HEK293T (cell line): Measurements from ENCODE around the gene SP1.

Experiments used
- CTCF ChIA-PET: fragments of 350-600 bp; formaldehyde crosslinking; extraction: SDS; loops from one replicate; lab custom pipeline; 2021; ENCODE audit warnings: antibody characterized with exemption, inconsistent platforms; lab: Yijun Ruan, JAX
- POLR2A ChIA-PET: fragments of 350-600 bp; formaldehyde crosslinking; extraction: SDS; loops from one replicate; lab custom pipeline; 2020; ENCODE audit warnings: antibody characterized with exemption, inconsistent platforms; lab: Yijun Ruan, JAX
- DNase-seq: peaks from one replicate; pipeline ENCODE4 v3.0.0; 2012; ENCODE audit warnings: mixed read lengths; ENCODE audit errors: extremely low spot score
- ARNT ChIP-seq: fragments of 450-650 bp; IDR thresholded peaks from 2 replicates; pipeline ENCODE4 v1.6.1; 2017; ENCODE audit warnings: mild to moderate bottlenecking
- BHLHE40 ChIP-seq: fragments of 450-650 bp; IDR thresholded peaks from 2 replicates; pipeline ENCODE4 v1.6.1; 2016; ENCODE audit warnings: mild to moderate bottlenecking, moderate library complexity, borderline replicate concordance
- CTBP1 ChIP-seq: fragments of 450-650 bp; IDR thresholded peaks from 2 replicates; pipeline ENCODE4 v1.6.1; 2016; ENCODE audit warnings: borderline replicate concordance
- ELF4 ChIP-seq: fragments of 450-650 bp; IDR thresholded peaks from 2 replicates; pipeline ENCODE4 v1.6.1; 2017; ENCODE audit warnings: antibody characterized with exemption
- FOXA1 ChIP-seq: fragments of 450-650 bp; IDR thresholded peaks from 2 replicates; pipeline ENCODE4 v1.6.1; 2016; ENCODE audit warnings: mild to moderate bottlenecking
- FOXK2 ChIP-seq: fragments of 450-650 bp; IDR thresholded peaks from 2 replicates; pipeline ENCODE4 v1.6.1; 2016; ENCODE audit warnings: mild to moderate bottlenecking
- FOXM1 ChIP-seq: fragments of 450-650 bp; IDR thresholded peaks from 2 replicates; pipeline ENCODE4 v1.6.1; 2017; ENCODE audit warnings: mild to moderate bottlenecking, borderline replicate concordance
- HDGF ChIP-seq: fragments of 450-650 bp; IDR thresholded peaks from 2 replicates; pipeline ENCODE4 v1.6.1; 2017; ENCODE audit warnings: antibody characterized with exemption, borderline replicate concordance
- L3MBTL2 ChIP-seq: fragments of 450-650 bp; conservative IDR thresholded peaks from 2 replicates; pipeline ENCODE4 v1.6.1; 2016; ENCODE audit warnings: mild to moderate bottlenecking
- LEF1 ChIP-seq: fragments of 450-650 bp; IDR thresholded peaks from 2 replicates; pipeline ENCODE4 v1.6.1; 2017; ENCODE audit warnings: mild to moderate bottlenecking, borderline replicate concordance
- NFRKB ChIP-seq: fragments of 450-650 bp; IDR thresholded peaks from 2 replicates; pipeline ENCODE4 v1.6.1; 2016; ENCODE audit warnings: mild to moderate bottlenecking, moderate library complexity
- PKNOX1 ChIP-seq: fragments of 450-650 bp; IDR thresholded peaks from 2 replicates; pipeline ENCODE4 v1.6.1; 2016
- SP1 ChIP-seq: fragments of 450-650 bp; IDR thresholded peaks from 2 replicates; pipeline ENCODE4 v1.6.1; 2017
- SUZ12 ChIP-seq: fragments of 450-650 bp; IDR thresholded peaks from 2 replicates; pipeline ENCODE4 v1.6.1; 2016; ENCODE audit warnings: mild to moderate bottlenecking
- TARDBP ChIP-seq: fragments of 450-650 bp; IDR thresholded peaks from 2 replicates; pipeline ENCODE4 v1.6.1; 2016
- ZNF384 ChIP-seq: fragments of 450-650 bp; IDR thresholded peaks from 2 replicates; pipeline ENCODE4 v1.6.1; 2016

The SP1 gene

GRCh38 chr12:53452159-53453077 is 72.4 kb downstream of the SP1 start:
- ChIA-PET POLR2A (interaction anchor here (1.0 to 2.5 kb wide), 3 partner anchors 11 to 131 kb away, joined by 3 to 8 read pairs (median 4); partner anchors contain the start of genes AAAS, PRR13 and TARBP2), CTCF (interaction anchor here (0.6 kb wide), 1 partner anchor 131 kb away, joined by 3 read pairs; the partner anchor contains the start of gene AAAS)
- TF ChIP-seq FOXA1 (no peak), L3MBTL2 (peak; percentile 45), SP1 (no peak), CTBP1 (0 out of 2 replicates have a peak, but pooled peaks have one; percentile 26), FOXM1 (peak; percentile 10; the same call in 1 of the 2 replicates), NFRKB (0 out of 2 replicates have a peak, but pooled peaks have one; percentile 34)
- peak; percentile 71 for DNase-seq

- TF ChIP-seq ZNF384 = no peak
- no peak for TF ChIP-seq FOXA1
- TF ChIP-seq L3MBTL2 = no peak
- no peak for TF ChIP-seq LEF1
- TF ChIP-seq SUZ12 = no peak
- TF ChIP-seq FOXM1 = no peak
- no peak for TF ChIP-seq BHLHE40
- no peak for TF ChIP-seq ARNT
- no peak for TF ChIP-seq FOXK2
- TF ChIP-seq HDGF = no peak
- no peak for TF ChIP-seq ELF4
- POLR2A ChIA-PET = interaction anchor here (1.1 to 2.5 kb wide), 7 partner anchors 11 to 133 kb away, joined by 3 to 8 read pairs (median 5); partner anchors contain the start of genes AAAS, PRR13 and TARBP2
- CTCF ChIA-PET = no interaction called here
- no peak for DNase-seq
Measured at GRCh38 chr12:53453953-53454640, 74.1 kb downstream of the SP1 start.

GRCh38 chr12:53454707-53455106 is 74.7 kb downstream of the SP1 start:
- ChIA-PET POLR2A (interaction anchor here (1.1 to 2.5 kb wide), 6 partner anchors 10 to 46 kb away, joined by 3 to 8 read pairs (median 5); partner anchors contain the start of genes PRR13 and TARBP2), CTCF (interaction anchor here (1.4 kb wide), 1 partner anchor 22 kb away, joined by 3 read pairs; no protein-coding TSS in a partner anchor)
- no peak for DNase-seq
- TF ChIP-seq SUZ12 (no peak), TARDBP (no peak), L3MBTL2 (no peak), NFRKB (no peak), FOXA1 (no peak), FOXM1 (no peak), FOXK2 (no peak), BHLHE40 (no peak), SP1 (no peak)

GRCh38 chr12:53456654-53457366 is 76.8 kb downstream of the SP1 start:
- ChIA-PET CTCF (no interaction called here), POLR2A (interaction anchor here (2.2 kb wide), 1 partner anchor 17 kb away, joined by 9 read pairs; no protein-coding TSS in a partner anchor)
- DNase-seq = no peak
- TF ChIP-seq ELF4 (no peak), ARNT (no peak), NFRKB (no peak), PKNOX1 (no peak), BHLHE40 (no peak), L3MBTL2 (no peak), CTBP1 (no peak)

- TF ChIP-seq NFRKB (no peak), ZNF384 (no peak), PKNOX1 (no peak)
- POLR2A ChIA-PET = interaction anchor here (1.9 to 2.2 kb wide), 2 partner anchors 15 to 35 kb away, joined by 4 to 9 read pairs; no protein-coding TSS in a partner anchor
- CTCF ChIA-PET = no interaction called here
- DNase-seq = no peak
Measured at GRCh38 chr12:53459097-53459496, 79.1 kb downstream of the SP1 start.

GRCh38 chr12:53461059-53461458 is 81.1 kb downstream of the SP1 start:
- DNase-seq = no peak
- POLR2A ChIA-PET = no interaction called here
- CTCF ChIA-PET = no interaction called here
- TF ChIP-seq HDGF (no peak), PKNOX1 (no peak), SUZ12 (no peak), ELF4 (no peak), TARDBP (no peak), LEF1 (no peak), SP1 (no peak), CTBP1 (no peak), NFRKB (no peak), FOXK2 (no peak), BHLHE40 (no peak), FOXA1 (no peak)
